ENCODE measurements around the gene ANAPC16. TPM values are rescaled to one million over a fixed set of nuclear protein-coding genes. Genes with fewer than 3 reads are reported as not detected.

Gene ANAPC16
- total RNA-seq, 1 donor from 2014 or later: 79.2 TPM

DNA sequence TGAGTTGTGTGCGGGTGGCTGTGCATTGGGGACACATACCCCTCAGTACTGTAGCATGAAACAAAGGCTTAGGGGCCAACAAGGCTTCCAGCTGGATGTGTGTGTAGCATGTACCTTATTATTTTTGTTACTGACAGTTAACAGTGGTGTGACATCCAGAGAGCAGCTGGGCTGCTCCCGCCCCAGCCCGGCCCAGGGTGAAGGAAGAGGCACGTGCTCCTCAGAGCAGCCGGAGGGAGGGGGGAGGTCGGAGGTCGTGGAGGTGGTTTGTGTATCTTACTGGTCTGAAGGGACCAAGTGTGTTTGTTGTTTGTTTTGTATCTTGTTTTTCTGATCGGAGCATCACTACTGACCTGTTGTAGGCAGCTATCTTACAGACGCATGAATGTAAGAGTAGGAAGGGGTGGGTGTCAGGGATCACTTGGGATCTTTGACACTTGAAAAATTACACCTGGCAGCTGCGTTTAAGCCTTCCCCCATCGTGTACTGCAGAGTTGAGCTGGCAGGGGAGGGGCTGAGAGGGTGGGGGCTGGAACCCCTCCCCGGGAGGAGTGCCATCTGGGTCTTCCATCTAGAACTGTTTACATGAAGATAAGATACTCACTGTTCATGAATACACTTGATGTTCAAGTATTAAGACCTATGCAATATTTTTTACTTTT, 59.7 kb downstream of the ANAPC16 start:
- H3K9me3 Mint-ChIP-seq: no peaks in the 10 kb centered on the region
- peak overlapping the region; percentile 96 for H3K4me3 Mint-ChIP-seq
- H3K4me1 Mint-ChIP-seq (ENCODE audit: unreplicated experiment): peaks cover 48% of the 10 kb centered on the region
- no peak for DNase-seq (ENCODE audit: extremely low spot score, unreplicated experiment)
- peak overlapping the region; percentile 81 for H3K27ac Mint-ChIP-seq
- no peaks in the 10 kb centered on the region for H3K27me3 Mint-ChIP-seq
- TF ChIP-seq, protein P1, sequence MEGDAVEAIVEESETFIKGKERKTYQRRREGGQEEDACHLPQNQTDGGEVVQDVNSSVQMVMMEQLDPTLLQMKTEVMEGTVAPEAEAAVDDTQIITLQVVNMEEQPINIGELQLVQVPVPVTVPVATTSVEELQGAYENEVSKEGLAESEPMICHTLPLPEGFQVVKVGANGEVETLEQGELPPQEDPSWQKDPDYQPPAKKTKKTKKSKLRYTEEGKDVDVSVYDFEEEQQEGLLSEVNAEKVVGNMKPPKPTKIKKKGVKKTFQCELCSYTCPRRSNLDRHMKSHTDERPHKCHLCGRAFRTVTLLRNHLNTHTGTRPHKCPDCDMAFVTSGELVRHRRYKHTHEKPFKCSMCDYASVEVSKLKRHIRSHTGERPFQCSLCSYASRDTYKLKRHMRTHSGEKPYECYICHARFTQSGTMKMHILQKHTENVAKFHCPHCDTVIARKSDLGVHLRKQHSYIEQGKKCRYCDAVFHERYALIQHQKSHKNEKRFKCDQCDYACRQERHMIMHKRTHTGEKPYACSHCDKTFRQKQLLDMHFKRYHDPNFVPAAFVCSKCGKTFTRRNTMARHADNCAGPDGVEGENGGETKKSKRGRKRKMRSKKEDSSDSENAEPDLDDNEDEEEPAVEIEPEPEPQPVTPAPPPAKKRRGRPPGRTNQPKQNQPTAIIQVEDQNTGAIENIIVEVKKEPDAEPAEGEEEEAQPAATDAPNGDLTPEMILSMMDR (conservative IDR thresholded peaks at IDR 0.05): no peak
- H3K36me3 Mint-ChIP-seq: peaks cover 13% of the 10 kb centered on the region

DNA sequence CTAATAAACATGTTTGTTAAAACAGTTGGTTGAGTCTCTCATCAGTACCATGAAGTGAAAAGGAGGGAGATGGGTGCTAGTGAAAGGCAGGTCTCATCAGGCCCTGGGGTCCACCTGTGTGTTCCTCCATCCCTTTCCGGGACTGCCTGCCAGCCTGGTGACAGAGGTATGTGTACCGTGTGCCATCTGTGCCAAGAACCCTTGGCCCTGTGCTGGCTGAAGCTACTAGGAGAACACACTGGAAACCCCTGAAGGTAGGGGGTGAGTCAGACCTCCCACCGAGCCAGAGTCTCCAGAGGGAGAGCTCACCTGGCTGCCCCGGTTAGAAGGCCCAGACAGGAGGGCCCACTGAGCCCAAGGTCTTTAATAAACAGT, 60.2 kb downstream of the ANAPC16 start:
- peaks cover 43% of the 10 kb centered on the region for H3K4me1 Mint-ChIP-seq (ENCODE audit: unreplicated experiment)
- no peaks in the 10 kb centered on the region for H3K27me3 Mint-ChIP-seq
- peak overlapping the region; percentile 81 for H3K27ac Mint-ChIP-seq
- peaks cover 13% of the 10 kb centered on the region for H3K36me3 Mint-ChIP-seq
- H3K4me3 Mint-ChIP-seq: peak overlapping the region; percentile 96
- no peak for DNase-seq (ENCODE audit: extremely low spot score, unreplicated experiment)
- H3K9me3 Mint-ChIP-seq: no peaks in the 10 kb centered on the region
- TF ChIP-seq, protein P1 (conservative IDR thresholded peaks at IDR 0.05): no peak

- H3K27me3 Mint-ChIP-seq: no peaks in the 10 kb centered on the region
- peak overlapping the region; percentile 81 for H3K27ac Mint-ChIP-seq
- no peak for DNase-seq (ENCODE audit: extremely low spot score, unreplicated experiment)
- H3K4me3 Mint-ChIP-seq: peak overlapping the region; percentile 96
- no peaks in the 10 kb centered on the region for H3K9me3 Mint-ChIP-seq
- H3K4me1 Mint-ChIP-seq (ENCODE audit: unreplicated experiment): peaks cover 40% of the 10 kb centered on the region
- TF ChIP-seq, protein P1 (conservative IDR thresholded peaks at IDR 0.05): no peak
- H3K36me3 Mint-ChIP-seq: peaks cover 13% of the 10 kb centered on the region
Measured at GRCh38 chr10:72276421-72277339, 60.9 kb downstream of the ANAPC16 start.

DNA sequence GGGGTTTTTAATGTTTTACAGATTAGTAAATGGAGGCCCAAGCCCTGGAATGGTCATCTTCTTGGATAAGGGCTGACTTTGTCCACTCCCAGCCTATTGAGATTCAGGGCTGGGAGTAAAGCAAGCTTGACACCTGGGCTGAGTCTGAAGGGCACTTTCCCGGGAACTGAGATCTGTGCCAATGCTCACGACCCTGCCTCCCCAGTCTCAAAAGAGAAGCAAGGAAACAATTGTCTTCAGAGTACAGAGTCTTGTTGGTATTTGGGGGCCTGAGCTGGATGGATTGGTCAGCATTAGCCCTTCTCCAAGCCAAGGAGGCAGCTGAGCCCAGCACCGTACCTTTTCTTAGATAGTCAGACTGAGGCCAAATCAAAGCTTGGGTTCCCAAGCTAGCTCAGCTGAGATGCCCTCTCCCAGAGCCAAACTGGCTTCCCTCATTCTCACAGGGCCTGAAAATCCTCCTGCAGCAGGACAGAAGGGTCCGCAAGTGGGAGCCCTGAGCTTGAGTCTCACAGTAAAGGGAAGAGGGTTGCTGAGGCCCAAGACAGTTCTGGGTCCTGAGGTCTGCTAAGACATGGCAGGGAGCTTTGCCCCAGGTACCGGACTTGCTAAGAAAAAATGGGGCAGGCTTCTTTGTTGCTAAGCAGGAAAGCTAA, 61.7 kb downstream of the ANAPC16 start:
- no peak for DNase-seq (ENCODE audit: extremely low spot score, unreplicated experiment)
- H3K4me3 Mint-ChIP-seq: no peak overlapping the region
- no peaks in the 10 kb centered on the region for H3K27me3 Mint-ChIP-seq
- peaks cover 34% of the 10 kb centered on the region for H3K4me1 Mint-ChIP-seq (ENCODE audit: unreplicated experiment)
- TF ChIP-seq, protein P1 (conservative IDR thresholded peaks at IDR 0.05): no peak
- peaks cover 13% of the 10 kb centered on the region for H3K36me3 Mint-ChIP-seq
- H3K27ac Mint-ChIP-seq: no peak overlapping the region
- no peaks in the 10 kb centered on the region for H3K9me3 Mint-ChIP-seq

- Mint-ChIP-seq H3K4me1 (ENCODE audit: unreplicated experiment) (peaks cover 29% of the 10 kb centered on the region), H3K36me3 (peaks cover 13% of the 10 kb centered on the region), H3K27ac (peak overlapping the region; percentile 46), H3K4me3 (peak overlapping the region; percentile 8), H3K27me3 (no peaks in the 10 kb centered on the region), H3K9me3 (no peaks in the 10 kb centered on the region)
- no peak for DNase-seq (ENCODE audit: extremely low spot score, unreplicated experiment)
- TF ChIP-seq, protein P1 (conservative IDR thresholded peaks at IDR 0.05): no peak
Measured at GRCh38 chr10:72277996-72278667, 62.3 kb downstream of the ANAPC16 start.
